HPDE6-E6E7 (cell line): Measurements from ENCODE around the gene CCNC.

Experiments
- DNase-seq: peaks from one replicate; pipeline ENCODE4 v3.0.0; 2011; ENCODE audit warnings: missing footprints; ENCODE audit errors: extremely low spot score

Gene CCNC

GRCh38 chr6:99568103-99568933 lies at the start of gene CCNC:
Gene CCNC, minus strand, starts transcription at chr6:99568660. Its CDS starts 133 bp downstream, at chr6:99568527.
- DNase-seq, result peak; percentile 88

GRCh38 chr6:99617131-99617530 lies 48.7 kb upstream of the CCNC start:
- no peak for DNase-seq

GRCh38 chr6:99614430-99615186 lies 46.1 kb upstream of the CCNC start:
- no peak for DNase-seq

GRCh38 chr6:99613705-99614429 lies 45.4 kb upstream of the CCNC start:
- DNase-seq, result no peak

GRCh38 chr6:99613409-99613704 lies 44.9 kb upstream of the CCNC start:
- no peak for DNase-seq

GRCh38 chr6:99612551-99613408 lies 44.3 kb upstream of the CCNC start:
- no peak for DNase-seq

- DNase-seq, result no peak
Measured at GRCh38 chr6:99611148-99611547, 42.7 kb upstream of the CCNC start.

GRCh38 chr6:99609905-99610489 lies 41.5 kb upstream of the CCNC start:
- no peak for DNase-seq

GRCh38 chr6:99608886-99609482 lies 40.5 kb upstream of the CCNC start:
- no peak for DNase-seq

- DNase-seq, result no peak
Measured at GRCh38 chr6:99608059-99608885, 39.8 kb upstream of the CCNC start.

GRCh38 chr6:99607416-99608036 lies 39.1 kb upstream of the CCNC start:
- DNase-seq, result no peak

GRCh38 chr6:99606656-99607415 lies 38.4 kb upstream of the CCNC start, which contains the start of gene PRDM13:
Gene PRDM13, plus strand, starts transcription at chr6:99606833. Its CDS starts 202 bp downstream, at chr6:99607035.
- no peak for DNase-seq

- DNase-seq, result no peak
Measured at GRCh38 chr6:99605911-99606655, 37.6 kb upstream of the CCNC start.

GRCh38 chr6:99605074-99605734 lies 36.7 kb upstream of the CCNC start:
- no peak for DNase-seq

- DNase-seq, result no peak
Measured at GRCh38 chr6:99604166-99605073, 36.0 kb upstream of the CCNC start.
